Measurements from ENCODE around the gene CRBN. TPM values are rescaled to one million over a fixed set of nuclear protein-coding genes. Genes with fewer than 3 reads are reported as not detected.

CRBN gene
- total RNA-seq, 6 donors from 2014 or later = 35.3 to 98.5 (median 53.0) TPM

GRCh38 chr3:3196148-3196861 is 16.8 kb upstream of the CRBN start:
- no peak overlapping the region for H3K4me3 ChIP-seq
- WGBS, 2 donors = 47 to 50% methylated on average over 6 of the region's 6 CpGs
- peaks cover 0 to 3% (median 0%) of the 10 kb centered on the region in 4 donors for H3K4me1 ChIP-seq
- no peaks in the 10 kb centered on the region for H3K9me3 ChIP-seq
- no peak for TF ChIP-seq POLR2AphosphoS5 (IDR thresholded peaks at IDR 0.05)
- peak in 2 of 6 experiments; percentile 12 to 22 for TF ChIP-seq CTCF (IDR thresholded peaks at IDR 0.05)
- no peak for TF ChIP-seq POLR2A (IDR thresholded peaks at IDR 0.05)
- no peak for TF ChIP-seq EP300 (IDR thresholded peaks at IDR 0.05)
- ATAC-seq (ENCODE audit: low FRiP score in 2 of 2) (no peak), DNase-seq (no peak)
- no peaks in the 10 kb centered on the region for H3K36me3 ChIP-seq
- H3K27me3 ChIP-seq = no peaks in the 10 kb centered on the region
- no peak overlapping the region for H3K27ac ChIP-seq

- Histone ChIP-seq H3K9me3 (no peaks in the 10 kb centered on the region), H3K27ac (no peak overlapping the region), H3K4me3 (no peak overlapping the region), H3K4me1 (peaks cover 0 to 3% (median 0%) of the 10 kb centered on the region in 4 donors), H3K27me3 (no peaks in the 10 kb centered on the region), H3K36me3 (no peaks in the 10 kb centered on the region)
- TF ChIP-seq CTCF (IDR thresholded peaks at IDR 0.05) (no peak), POLR2A (IDR thresholded peaks at IDR 0.05) (no peak), EP300 (IDR thresholded peaks at IDR 0.05) (no peak), POLR2AphosphoS5 (IDR thresholded peaks at IDR 0.05) (no peak)
- ATAC-seq (ENCODE audit: low FRiP score in 2 of 2) (no peak), DNase-seq (no peak)
These were observed 15.4 kb upstream of the CRBN start for GRCh38 chr3:3194861-3195260.

- Histone ChIP-seq H3K4me3 (no peak overlapping the region), H3K4me1 (peaks cover 0 to 3% (median 0%) of the 10 kb centered on the region in 4 donors), H3K27me3 (no peaks in the 10 kb centered on the region), H3K36me3 (no peaks in the 10 kb centered on the region), H3K27ac (no peak overlapping the region), H3K9me3 (no peaks in the 10 kb centered on the region)
- TF ChIP-seq POLR2A (IDR thresholded peaks at IDR 0.05) (no peak), EP300 (IDR thresholded peaks at IDR 0.05) (no peak), CTCF (IDR thresholded peaks at IDR 0.05) (no peak), POLR2AphosphoS5 (IDR thresholded peaks at IDR 0.05) (no peak)
- WGBS, 2 donors = 16 to 20% methylated on average over 2 of the region's 2 CpGs
- no peak for DNase-seq
- no peak for ATAC-seq (ENCODE audit: low FRiP score in 2 of 2)
These were observed 12.8 kb upstream of the CRBN start for GRCh38 chr3:3192286-3192675.

- H3K27ac ChIP-seq = no peak overlapping the region
- H3K4me3 ChIP-seq = no peak overlapping the region
- TF ChIP-seq POLR2A (IDR thresholded peaks at IDR 0.05) (no peak), POLR2AphosphoS5 (IDR thresholded peaks at IDR 0.05) (no peak), CTCF (IDR thresholded peaks at IDR 0.05) (no peak), EP300 (IDR thresholded peaks at IDR 0.05) (no peak)
- no peak for ATAC-seq (ENCODE audit: low FRiP score in 2 of 2)
- H3K36me3 ChIP-seq = no peaks in the 10 kb centered on the region
- no peak for DNase-seq
- no peaks in the 10 kb centered on the region for H3K27me3 ChIP-seq
- H3K4me1 ChIP-seq = peaks cover 0 to 3% (median 0%) of the 10 kb centered on the region in 4 donors
- H3K9me3 ChIP-seq = peaks cover 1 to 2% (median 2%) of the 10 kb centered on the region in 4 donors
- WGBS, 2 donors = 21 to 26% methylated on average over 4 of the region's 4 CpGs
These were observed 12.3 kb upstream of the CRBN start for GRCh38 chr3:3191675-3192285.
